Thyroid gland (tissue), 4 donors: ENCODE results near the gene ARHGEF1. TPM values are rescaled to one million over a fixed set of nuclear protein-coding genes. Genes with fewer than 3 reads are reported as not detected.

Experiments
- DNase-seq, 2 donors: peaks; one replicate each; pipeline ENCODE4 v3.0.0-alpha.2; 2019
- H3K27ac ChIP-seq, 3 donors: fragments of 200-600 bp; sonication (generic); 1 replicate in 2 of 3; 2 replicates in 1 of 3; pipeline ENCODE4 v1.5.1; 2016 to 2019; ENCODE audit warnings: mild to moderate bottlenecking in 1 of 3, moderate library complexity in 1 of 3
- H3K27me3 ChIP-seq: fragments of 200-600 bp; sonication (generic); one replicate; pipeline ENCODE4 v1.5.1; 2019
- H3K36me3 ChIP-seq, 2 donors: fragments of 200-600 bp; sonication (generic); one replicate each; pipeline ENCODE4 v1.5.1; 2016 to 2019
- H3K4me1 ChIP-seq, 2 donors: fragments of 200-600 bp; sonication (generic); one replicate each; pipeline ENCODE4 v1.5.1; 2017 to 2019
- H3K4me3 ChIP-seq, 3 donors: fragments of 200-600 bp; sonication (generic); replicated peaks in 1 of 3; 1 replicate in 2 of 3; 2 replicates in 1 of 3; pipeline ENCODE4 v1.5.1; 2016; ENCODE audit warnings: mild to moderate bottlenecking in 1 of 3
- H3K9me3 ChIP-seq: fragments of 200-600 bp; sonication (generic); one replicate; pipeline ENCODE4 v1.5.1; 2017
- CTCF ChIP-seq, 6 experiments: fragments of 200-600 bp in 3 of 6; fragments of 450-650 bp in 3 of 6; sonication (generic) in 3 of 6; IDR thresholded peaks; one replicate each; pipeline ENCODE4 v1.5.1; 2016 to 2019; ENCODE audit warnings: antibody characterized with exemption in 6 of 6, mild to moderate bottlenecking in 2 of 6, inconsistent platforms in 1 of 6, moderate library complexity in 1 of 6
- POLR2A ChIP-seq, 2 donors: fragments of 450-650 bp; IDR thresholded peaks; one replicate each; pipeline ENCODE4 v1.6.1; 2017; ENCODE audit warnings: antibody characterized with exemption in 2 of 2, mild to moderate bottlenecking in 2 of 2, moderate library complexity in 1 of 2
- WGBS, 2 donors: methylation state at CpG; one replicate each; pipeline ENCODE4 v1.1.5; 2017; 5-methylcytosine and 5-hydroxymethylcytosine counted together
- intact Hi-C: fragments of 100-400 bp; cut with DNase I; formaldehyde crosslinking; loops from one replicate; pipeline ENCODE4 v1.15.1; 2023
- total RNA-seq, 4 donors: library from RNA; depleted of rRNA; stranded (reverse); fragments of >200 nt; gene quantifications; one replicate each; pipeline ENCODE4 v1.2.3, GENCODE V29; 2016

ARHGEF1 gene
- 10 to 100 TPM; 34.5 to 52.6 (median 42.9) TPM for total RNA-seq

- no peaks in the 10 kb centered on the region for H3K36me3 ChIP-seq
- peak in 1 of 2 donors; percentile 26 for TF ChIP-seq POLR2A (IDR thresholded peaks at IDR 0.05)
- no peak for TF ChIP-seq CTCF (IDR thresholded peaks at IDR 0.05)
- peak within 1 kb of the TSS; percentile 9 to 85 (median 74) for H3K4me3 ChIP-seq
- H3K9me3 ChIP-seq: no peaks in the 10 kb centered on the region
- H3K27ac ChIP-seq: peak within 1 kb of the TSS; percentile 68 to 79 (median 76)
- no peaks in the 10 kb centered on the region for H3K27me3 ChIP-seq
- H3K4me1 ChIP-seq: peaks cover 14 to 18% of the 10 kb centered on the region in 2 donors
- intact Hi-C loops: no loop called here
- WGBS, 2 donors: 5 to 7% methylated on average over 15 to 17 of the region's 80 CpGs
- peak; percentile 40 to 42 for DNase-seq
These were observed at the start of gene ARHGEF1 for GRCh38 chr19:41882568-41883462. ARHGEF1 (plus strand) TSS chr19:41883184; CDS start chr19:41888083, 4,899 bp downstream.

- intact Hi-C loops: no loop called here
- 56 to 71% methylated on average over 13 of the region's 13 CpGs for WGBS, 2 donors
These were observed 44.8 kb upstream of the ARHGEF1 start for GRCh38 chr19:41837981-41838708.

DNA sequence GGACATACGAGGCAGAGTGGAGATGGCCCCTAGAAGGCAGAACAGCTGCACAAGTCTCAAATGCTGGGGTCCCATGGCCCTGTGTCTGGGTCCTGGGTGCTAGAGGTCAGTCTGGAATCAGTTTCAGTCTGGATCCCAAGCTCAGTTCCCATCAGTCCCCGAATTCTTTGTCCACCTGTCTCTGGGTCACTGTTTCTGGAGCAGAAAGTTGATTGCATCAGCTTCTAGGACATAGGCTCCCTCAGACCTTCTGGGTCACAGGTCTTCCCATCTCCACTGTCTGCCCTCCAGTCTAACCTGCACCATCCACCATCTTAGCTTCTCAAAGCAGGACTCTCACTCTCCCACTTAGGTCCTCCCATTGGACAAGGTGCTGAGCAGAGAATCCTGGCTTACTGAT, 43.8 kb upstream of the ARHGEF1 start:
- Histone ChIP-seq H3K4me1 (no peaks in the 10 kb centered on the region), H3K36me3 (no peaks in the 10 kb centered on the region), H3K4me3 (no peak overlapping the region), H3K9me3 (no peaks in the 10 kb centered on the region), H3K27me3 (no peaks in the 10 kb centered on the region), H3K27ac (no peak overlapping the region)
- intact Hi-C loops: no loop called here
- TF ChIP-seq CTCF (IDR thresholded peaks at IDR 0.05) (no peak), POLR2A (IDR thresholded peaks at IDR 0.05) (no peak)
- 54 to 78% methylated on average over 2 of the region's 2 CpGs for WGBS, 2 donors
- no peak for DNase-seq

More at GRCh38 chr19:41837981-41838708, 44.8 kb upstream of the ARHGEF1 start:
- TF ChIP-seq POLR2A (IDR thresholded peaks at IDR 0.05) (no peak), CTCF (IDR thresholded peaks at IDR 0.05) (no peak)
- H3K27ac ChIP-seq: no peak overlapping the region
- no peaks in the 10 kb centered on the region for H3K9me3 ChIP-seq
- no peaks in the 10 kb centered on the region for H3K27me3 ChIP-seq
- DNase-seq: no peak
- no peaks in the 10 kb centered on the region for H3K4me1 ChIP-seq
- H3K4me3 ChIP-seq: no peak overlapping the region
- no peaks in the 10 kb centered on the region for H3K36me3 ChIP-seq

GRCh38 chr19:41843371-41843770, 39.6 kb upstream of the ARHGEF1 start:
- intact Hi-C loops: no loop called here
- 67% methylated on average over 7 of the region's 7 CpGs for WGBS, 2 donors

More at GRCh38 chr19:41843371-41843770, 39.6 kb upstream of the ARHGEF1 start:
- H3K36me3 ChIP-seq: no peaks in the 10 kb centered on the region
- no peak overlapping the region for H3K4me3 ChIP-seq
- H3K4me1 ChIP-seq: no peaks in the 10 kb centered on the region
- no peak for TF ChIP-seq CTCF (IDR thresholded peaks at IDR 0.05)
- no peak for TF ChIP-seq POLR2A (IDR thresholded peaks at IDR 0.05)
- H3K27ac ChIP-seq: no peak overlapping the region
- no peaks in the 10 kb centered on the region for H3K9me3 ChIP-seq
- no peak for DNase-seq
- H3K27me3 ChIP-seq: no peaks in the 10 kb centered on the region
